D341Med (cell line): ENCODE measurements around the gene PLXNA4.
A peak's percentile ranks its signal among the peaks of the same experiment; 100 is the strongest.

Experiments used
- DNase-seq: peaks from one replicate; pipeline ENCODE4 v3.0.0; 2012; ENCODE audit warnings: low spot score

The PLXNA4 gene

DNA sequence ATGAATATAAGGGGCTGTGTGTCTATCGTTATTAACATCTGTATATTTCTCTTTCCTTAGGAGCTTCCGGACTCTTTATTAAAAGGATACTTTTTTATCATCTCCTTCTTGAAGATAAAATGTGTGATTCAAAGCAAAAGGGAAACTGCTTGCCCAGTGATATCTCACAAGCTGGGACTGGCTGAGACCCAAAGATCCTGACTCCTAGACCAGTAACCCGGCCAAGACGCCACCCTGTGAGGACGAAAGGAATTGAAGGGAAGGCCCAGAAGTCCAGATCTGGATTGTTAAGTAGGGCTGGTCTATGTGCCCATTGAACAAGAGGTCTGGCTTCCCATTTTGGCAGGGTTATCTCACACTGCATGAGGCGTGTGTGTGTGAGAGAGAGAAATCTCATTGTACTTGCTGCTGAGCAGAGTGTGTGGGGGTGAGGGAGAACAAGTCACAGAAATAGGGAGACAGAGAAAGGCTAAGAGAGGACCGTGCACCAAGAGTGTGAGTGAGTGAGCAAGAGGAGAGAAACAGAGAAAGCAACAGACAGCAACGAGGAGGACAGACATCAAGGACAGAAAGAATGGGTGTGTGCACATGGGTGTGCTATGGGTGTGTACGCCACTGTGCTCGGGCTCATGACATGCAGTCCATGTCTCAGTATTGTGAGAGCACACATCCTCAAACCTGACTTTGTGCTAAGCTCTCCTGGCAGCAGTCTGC lies 75.4 kb downstream of the PLXNA4 start:
- DNase-seq, result no peak

DNA sequence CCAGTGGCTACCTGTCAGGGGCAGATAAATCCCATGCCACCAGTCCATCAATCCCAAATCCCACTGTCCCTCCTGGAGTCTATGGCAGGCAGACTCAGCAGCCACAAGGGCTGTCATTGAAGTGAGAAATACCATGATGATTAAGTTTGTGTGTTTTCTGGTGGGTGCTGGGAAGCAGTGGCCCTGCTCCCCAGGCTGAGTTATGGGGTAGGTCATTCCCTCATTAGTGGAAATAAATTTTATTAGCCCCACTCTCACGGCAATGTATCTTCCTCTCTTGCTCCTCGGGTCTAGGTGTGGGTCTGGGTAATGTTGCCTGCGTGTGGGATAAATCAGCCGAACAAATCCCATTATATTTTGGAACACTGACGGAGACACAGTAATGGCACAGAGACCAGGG lies 76.8 kb downstream of the PLXNA4 start:
- no peak for DNase-seq

DNA sequence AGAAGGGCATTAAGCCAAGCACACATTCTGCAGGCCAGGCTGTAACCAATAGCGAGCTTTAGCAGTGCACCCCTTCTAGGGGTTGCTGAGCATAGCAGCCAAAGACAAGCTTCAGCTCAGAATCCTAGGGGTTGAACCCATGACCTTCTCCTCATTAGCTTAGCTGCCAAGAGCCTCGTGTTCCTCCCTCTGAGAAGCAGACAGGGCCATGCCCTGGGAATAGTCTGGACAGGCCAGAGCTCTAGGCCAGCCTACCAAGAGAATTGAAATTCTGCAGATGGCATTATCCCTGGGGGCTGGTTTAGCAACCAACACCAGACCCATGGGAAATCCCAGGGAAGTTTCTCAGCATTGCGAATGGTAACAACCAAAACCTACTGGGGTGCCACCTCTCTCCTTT lies 77.2 kb downstream of the PLXNA4 start:
- no peak for DNase-seq

DNA sequence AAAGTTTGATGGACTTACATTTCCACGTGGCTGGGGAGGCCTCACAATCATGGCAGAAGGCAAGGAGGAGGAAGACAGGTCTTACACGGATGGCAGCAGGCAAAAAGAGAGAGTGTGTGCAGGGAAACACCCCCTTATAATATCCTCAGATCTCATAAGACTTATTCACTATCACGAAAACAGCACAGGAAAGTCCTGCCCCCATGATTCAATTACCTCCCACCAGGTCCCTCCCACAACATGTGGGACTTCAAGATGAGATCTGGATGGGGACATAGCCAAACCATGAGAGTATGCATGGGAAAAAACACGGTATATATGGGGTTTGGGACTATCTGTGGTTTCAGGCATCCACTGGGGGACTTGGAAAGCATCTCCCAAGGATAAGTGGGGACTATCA lies 78.0 kb downstream of the PLXNA4 start:
- no peak for DNase-seq

DNA sequence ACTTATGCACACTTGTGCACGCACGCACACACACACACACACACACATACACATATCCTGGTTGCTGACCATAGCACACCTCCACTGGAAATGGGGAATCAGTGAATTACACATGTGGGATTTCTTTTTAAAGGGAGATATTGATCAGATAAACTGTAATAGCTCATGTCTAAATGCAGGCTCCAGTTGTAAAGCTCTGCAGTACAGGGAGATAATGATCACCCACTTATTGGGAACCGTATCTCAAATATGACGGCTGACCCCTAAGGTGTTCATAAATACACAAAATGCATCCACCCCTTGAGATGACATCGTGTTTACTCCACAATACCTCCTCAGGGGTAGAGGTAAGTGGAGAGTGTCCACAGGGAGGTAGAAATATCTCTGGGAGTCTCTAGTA lies 79.2 kb downstream of the PLXNA4 start:
- no peak for DNase-seq

DNA sequence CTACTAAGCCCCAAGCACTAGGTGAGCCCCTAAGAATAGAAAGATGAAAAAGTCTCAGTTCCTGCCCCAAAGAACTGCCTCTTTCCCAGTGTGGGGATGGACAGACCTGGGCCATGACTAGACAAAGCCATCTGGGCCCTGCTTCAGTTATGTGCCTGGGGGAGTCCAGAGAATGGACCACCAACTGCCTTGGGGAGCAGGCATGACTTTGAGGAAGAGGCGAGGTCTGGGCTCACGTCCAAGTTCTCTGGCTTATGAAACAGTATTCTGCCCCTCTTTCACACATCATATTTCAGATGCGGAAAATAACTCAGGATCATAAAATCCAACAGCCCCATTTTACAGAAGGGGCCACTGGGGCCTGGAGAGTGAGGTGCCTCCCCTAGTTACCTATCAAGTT lies 80.3 kb downstream of the PLXNA4 start:
- no peak for DNase-seq

DNA sequence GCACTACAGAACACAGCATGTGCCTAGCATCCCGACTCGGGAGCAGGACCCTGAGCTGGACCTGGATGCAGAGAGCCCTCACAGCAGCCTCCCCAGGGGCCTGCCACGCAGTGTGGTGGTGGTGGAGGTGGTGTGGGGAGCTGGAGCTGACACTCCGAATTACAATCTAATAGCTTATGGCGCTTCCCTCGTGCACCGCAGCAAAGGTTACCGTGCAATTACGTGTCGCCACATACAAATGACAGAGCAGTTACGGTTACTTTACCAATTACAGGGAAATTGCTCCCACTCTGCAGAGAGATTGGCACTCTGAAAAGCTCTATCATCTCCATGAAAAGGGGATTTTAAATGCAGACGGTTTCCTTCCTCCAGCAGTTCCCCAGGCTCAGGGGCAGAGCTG lies 81.8 kb downstream of the PLXNA4 start:
- no peak for DNase-seq

DNA sequence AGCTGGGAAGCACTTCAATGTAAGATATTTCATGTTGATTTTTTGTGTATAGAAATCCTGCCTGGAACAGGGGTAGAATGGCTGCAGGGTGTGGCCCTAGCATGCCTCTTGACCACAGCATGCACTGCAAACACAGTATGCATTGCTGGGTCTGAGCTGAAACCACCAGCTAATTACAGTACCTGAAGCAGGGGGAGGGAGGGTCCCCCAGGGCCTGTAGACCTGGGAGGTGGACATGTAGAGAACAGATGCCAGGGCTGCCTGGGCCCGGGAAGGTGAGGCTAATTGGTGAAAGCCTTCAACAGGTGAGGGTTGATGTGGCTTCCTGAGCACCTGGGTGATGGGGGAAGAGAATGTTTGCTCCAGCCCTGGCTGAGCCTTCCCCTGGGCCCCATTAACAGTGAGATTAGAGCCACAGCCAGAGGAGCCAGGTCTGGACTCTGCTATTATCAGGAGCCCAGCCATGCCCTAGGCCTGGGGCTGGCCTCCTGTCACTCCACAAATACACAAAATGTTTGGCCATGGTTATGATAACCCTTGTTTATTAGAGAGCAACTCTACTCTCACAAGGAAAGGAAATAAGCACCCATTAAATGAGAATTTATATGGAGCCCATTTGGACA lies 83.3 kb downstream of the PLXNA4 start:
- DNase-seq, result no peak

DNA sequence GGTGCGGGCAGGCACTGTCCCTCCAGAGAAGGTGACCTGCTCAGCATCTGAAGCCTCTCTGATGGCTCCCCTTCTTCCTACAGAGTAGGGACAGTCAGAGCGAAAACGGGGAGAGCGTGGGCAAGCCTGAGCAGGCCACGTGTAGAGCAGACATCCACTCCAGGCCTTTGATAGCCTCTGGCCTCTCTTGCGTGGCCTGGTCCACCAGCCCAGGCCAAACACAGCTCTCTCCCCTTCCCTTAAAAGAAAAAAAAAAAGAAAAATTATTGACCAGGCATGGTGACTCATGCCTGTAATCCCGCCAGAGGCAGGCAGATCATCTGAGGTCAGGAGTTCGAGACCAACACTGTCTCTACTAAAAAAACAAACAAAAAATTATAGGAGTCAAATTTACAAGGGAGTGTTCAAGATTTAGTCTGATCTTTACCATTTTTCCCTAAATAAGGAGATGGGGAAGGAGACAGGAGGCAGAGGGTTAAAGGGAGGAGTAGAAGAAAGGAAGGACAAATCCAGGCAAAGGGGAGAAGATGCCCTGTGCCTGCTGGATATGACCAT lies 84.8 kb downstream of the PLXNA4 start:
- no peak for DNase-seq

DNA sequence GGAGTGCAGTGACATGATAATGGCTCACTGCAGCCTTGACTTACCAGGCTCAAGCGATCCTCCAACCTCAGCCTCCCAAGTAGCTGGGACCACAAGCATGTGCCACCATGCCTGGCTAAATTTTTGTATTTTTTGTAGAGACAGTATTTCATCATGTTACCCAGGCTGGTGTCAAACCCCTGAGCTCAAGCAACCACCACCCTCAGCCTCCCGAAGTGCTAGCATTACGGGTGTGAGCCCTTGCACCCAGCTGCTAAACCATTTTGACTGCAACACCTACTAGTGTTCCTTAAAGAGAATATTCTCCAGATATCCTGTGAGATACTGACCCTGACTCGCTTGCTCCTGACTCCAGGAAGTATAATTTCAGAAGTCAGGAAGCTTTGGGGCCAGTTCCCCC lies 85.8 kb downstream of the PLXNA4 start:
- DNase-seq, result no peak

DNA sequence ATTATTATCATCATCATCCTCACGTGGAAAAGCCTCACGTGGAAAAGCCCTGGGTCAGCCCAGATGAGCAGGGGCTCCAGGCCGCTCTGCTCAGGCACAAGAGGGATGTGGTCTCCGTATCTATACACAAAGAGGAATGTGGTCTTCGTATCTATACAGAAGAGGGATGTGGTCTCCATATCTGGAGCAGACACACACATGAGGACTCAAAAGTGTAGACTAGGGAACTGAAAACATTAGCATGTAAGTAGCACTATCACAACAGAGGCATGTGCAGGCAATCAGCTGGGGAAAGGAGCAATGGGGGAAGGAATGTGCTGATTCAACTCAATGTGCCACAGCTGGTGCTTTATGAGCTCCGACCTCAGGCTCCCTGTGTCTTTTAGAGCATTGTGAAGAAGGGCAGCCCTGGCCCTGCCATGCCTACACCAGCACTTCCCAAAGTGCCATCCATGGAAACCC lies 86.5 kb downstream of the PLXNA4 start:
- no peak for DNase-seq

DNA sequence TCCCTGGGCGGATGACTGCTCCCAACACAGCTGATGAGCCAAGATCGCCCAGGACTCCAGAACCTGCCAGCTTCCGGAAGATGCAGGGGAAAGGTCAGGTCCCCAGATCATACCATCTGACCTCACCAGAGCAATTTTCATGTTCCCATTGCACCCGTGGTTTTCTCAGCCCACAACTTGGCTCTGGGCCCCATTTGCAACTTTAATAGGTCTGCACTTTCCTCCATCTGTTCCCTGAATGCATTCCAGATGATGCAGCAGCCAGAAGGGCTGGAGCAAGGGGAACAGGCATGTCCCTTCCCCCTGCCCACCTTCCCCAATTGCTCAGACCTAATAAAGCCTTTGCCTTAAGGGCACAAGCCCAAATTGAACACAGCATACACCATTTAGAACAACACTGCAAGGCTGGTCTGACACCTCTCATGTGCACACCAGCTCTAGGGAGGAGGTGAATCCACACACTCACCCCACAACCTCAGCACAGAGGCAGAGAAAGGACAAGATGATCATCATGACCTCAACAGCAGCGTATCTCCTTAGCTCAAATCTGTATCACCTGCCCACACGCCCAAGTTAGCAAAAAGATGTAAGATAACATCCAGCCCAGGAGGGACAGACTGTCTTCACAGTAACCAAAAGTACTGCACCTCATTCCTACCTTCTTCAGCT lies 87.5 kb downstream of the PLXNA4 start:
- DNase-seq, result no peak

DNA sequence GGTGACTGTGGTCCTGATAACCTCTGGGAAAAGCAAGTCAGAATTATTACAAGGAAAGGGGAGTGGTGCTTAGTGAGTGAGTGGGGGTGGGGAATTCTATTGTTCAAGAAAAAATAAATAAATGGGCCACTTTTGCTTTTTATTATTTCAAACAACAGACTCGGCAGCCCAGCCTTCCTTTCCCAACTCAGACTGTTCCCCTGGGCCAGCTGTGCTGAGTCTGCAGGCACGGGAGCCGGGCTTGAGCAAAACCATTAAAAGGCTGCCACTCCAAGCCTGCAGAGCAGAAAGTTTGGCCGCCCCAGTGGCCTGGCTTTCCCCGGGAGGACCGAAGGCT lies 90.0 kb downstream of the PLXNA4 start:
- DNase-seq, result no peak

DNA sequence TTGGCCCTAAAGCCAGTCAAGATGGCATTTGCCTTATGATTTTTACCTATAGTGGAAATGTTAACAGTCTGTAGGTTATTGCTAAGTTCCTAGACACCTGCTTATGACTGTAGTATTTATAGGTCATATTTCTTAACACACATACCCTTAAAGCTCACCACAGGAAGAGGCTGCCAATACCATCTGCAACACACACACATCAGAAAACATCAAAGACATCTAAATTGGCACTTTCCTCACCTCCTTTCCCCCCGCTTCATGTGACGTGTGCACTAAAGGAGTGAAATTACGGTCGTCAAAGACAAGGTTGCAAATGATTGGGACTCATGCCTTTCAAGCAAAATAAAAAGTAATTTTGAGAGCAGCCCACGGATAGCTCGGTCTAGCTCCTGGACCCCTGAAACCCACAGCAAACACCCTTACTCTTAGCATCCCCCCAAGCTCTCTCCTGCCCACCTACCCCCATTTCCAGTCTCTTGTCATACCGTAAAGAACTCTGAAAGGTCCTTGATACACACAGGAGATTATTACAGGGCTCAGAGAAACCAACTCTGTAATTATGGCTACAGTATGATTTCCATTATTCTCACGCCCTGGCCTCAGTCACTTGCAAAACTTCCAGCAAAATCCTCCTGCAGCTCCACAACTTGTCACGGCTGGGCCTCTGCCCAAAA lies 90.5 kb downstream of the PLXNA4 start:
- no peak for DNase-seq

DNA sequence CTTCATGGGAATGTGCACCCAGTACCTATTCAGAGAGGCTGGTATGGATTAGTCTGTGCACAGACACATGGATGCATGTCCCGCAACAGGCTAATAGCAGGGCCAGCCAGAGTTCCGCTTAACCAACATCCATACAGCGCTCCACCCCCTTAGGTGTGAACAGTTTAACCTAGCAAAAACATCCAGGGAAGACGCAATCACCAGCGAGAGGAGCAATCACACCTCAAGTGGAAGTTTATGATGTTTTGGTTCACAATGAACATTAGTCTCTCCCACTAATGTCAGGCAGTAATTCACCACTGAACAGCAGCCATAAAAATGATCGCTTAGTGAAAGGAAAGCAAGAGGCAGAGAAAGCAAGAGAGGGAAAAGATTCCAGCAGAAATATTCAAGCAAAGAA lies 91.1 kb downstream of the PLXNA4 start:
- DNase-seq, result no peak

DNA sequence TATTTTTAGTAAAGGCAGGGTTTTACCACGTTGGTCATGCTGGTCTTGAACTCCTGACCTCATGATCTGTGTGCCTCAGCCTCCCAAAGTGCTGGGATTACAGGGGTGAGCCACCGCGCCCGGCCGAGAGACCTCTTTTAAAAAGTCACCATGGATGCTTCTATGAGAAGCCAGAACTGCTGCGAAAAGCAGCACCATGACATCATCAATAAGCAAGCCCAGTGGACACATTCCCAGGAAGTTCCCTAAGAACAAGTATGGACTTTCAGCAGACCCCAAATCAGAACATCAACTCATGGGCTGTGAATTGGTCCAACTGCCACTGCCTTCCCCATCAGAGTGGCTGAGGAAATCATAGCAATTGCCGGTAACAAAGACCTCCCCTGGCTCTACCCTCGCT lies 93.4 kb downstream of the PLXNA4 start:
- DNase-seq, result no peak

DNA sequence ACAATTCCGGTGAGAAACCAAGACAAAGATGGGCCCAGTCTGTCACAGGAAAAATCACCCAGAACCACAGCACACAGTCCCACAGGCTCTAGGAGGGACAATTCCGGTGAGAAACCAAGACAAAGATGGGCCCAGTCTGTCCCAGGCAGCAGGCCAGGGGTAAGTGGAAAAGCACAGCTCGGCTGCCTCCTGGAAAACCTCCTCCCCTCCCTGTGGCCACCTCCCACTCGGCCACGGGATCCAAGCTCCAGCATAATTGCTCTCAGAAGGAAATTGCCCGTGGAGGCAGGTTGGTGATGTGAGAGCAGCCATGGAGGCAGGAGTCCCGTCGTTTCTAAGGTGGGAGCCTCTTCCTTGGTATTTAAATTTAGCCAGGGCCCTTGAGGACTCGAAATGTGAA lies 95.7 kb downstream of the PLXNA4 start:
- DNase-seq, result no peak

DNA sequence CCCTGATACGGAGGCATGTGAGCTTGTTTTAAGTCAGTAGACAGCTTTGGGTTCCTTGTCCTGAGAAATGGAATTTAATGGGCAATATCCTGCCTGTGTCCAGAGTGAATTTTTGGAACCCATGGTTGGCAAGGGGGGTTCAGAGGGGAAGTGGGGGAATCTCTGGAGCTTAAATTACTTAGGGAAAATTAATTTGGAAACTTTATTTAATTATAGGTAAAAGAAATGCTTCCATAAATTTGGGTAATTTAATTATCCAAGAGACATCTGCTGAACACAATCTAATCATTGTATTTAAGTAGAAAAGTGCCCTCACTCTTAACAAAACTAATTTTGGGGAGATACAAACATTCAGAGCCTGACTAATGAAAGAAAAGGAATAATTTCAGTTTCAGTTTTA lies 99.7 kb downstream of the PLXNA4 start:
- DNase-seq, result no peak

DNA sequence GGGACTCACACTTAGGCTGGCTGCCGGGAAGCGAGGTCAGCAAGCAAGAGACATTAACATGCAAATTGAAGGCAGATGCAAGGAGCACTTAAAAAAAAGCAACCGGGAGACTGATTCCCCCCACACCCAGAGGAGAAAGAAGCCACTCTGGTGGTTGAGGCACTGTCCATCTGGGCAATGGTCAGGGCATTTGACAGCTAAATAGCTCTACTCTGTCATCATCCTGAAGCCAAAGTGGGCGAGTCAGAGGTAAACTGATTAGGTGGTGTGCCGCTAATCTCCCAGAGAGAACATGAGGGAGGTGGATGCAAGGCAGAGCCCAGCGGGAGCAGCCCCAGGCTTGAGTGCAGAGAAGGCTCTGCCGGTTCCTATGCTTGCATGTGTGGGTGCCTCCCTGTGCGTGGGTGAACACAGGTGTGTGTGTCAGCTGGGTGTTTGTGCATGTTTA lies 100.6 kb downstream of the PLXNA4 start:
- peak; percentile 45 for DNase-seq

DNA sequence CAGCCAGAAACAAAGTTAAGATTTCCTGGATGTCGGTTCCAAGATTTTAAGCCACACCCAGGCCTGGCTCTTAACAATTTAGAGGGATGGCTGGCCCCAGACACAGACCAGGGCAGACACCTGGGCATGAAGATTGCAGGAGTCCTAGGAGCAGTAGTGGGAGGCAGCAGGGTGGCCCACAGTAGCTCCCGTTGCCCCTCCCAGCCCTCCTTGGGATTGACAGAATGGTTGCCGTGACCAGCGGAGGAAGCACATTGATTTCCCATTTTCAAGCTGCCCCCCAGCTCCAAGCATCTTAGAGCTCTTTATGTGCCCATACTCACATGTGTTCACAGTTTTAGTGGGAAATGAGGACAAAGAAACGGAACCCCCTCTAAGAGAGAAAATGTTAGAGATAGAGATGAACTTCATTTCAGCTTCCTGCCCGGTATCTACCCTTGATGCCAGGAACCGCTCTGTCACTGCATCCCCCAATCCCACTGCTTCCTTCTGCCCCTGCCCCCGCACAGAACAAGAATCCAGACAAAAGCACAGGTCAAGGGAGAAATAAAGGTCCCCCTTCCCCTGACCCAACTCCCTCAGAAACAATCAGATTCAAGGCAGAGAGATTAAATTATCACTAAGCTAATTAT lies 101.1 kb downstream of the PLXNA4 start:
- DNase-seq, result no peak

DNA sequence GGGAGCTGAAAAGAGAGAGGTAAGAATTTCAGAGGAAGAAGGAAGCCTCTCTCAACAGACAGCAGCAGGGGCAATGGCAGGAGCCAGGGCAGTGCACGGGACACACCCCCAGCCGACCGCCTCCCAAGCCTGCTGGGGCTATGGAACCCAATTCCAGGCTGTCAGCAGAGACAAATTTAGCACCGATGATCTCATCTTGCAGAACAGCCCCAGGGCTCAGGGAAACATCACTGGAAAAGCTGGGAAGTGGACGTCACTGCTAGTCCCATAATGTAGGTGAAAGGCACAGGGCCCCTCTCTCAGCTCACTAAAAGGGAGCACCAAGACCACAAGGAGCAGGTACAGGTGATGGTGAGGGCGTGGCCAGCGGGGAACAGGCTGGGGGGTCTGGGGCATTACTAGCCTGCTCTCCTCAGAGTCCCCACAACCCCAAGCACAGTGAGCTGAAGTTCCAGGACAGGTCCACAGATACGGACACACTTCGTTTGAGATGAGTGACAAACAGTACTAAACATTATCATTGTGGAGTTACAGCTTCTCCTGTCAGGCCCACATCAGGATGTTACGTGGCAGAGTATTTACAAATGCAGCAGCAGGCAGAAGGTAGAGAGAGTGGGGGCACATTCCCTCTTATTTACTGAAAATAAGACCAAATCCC lies 103.7 kb downstream of the PLXNA4 start:
- no peak for DNase-seq

DNA sequence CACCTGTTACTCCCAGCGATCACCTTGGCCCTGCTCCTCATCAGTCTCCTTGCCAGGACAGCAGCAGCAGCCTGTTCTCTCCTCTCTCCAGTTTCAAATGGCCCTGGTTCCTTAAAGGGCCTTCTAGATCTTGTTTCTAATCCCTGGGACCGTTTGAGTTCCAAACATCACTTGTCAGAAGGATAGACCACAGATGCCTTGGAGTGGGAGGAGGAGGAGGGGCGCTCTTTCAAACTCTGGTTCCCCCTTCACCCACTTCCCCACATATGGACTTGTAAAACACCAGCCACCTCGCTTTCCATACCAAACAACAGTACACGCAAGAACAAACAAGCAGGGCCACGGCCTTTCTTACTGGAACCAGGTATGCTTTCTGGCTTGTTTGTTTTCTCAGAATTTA lies 104.8 kb downstream of the PLXNA4 start:
- DNase-seq, result no peak
